WTC11 (cell line): Measurements from ENCODE around the gene GDPD4. TPM values are rescaled to one million over a fixed set of nuclear protein-coding genes. Genes with fewer than 3 reads are reported as not detected.

ENCODE experiments used
- ATAC-seq: fragments of 200-7000 bp; cut with Tn5 transposase; 2 replicates; pipeline ENCODE4 v1.10.0; 2021; ENCODE audit warnings: mild to moderate bottlenecking, moderate library complexity
- CTCF ChIA-PET: fragments of 300-600 bp; sonication (Branson Sonifier 250); formaldehyde crosslinking; loops from one replicate; lab custom pipeline; 2021; ENCODE audit warnings: antibody characterized with exemption; lab: Charles Lee
- POLR2A ChIA-PET: fragments of 350-600 bp; sonication (Branson Sonifier 250); formaldehyde crosslinking; loops from one replicate; lab custom pipeline; 2021; ENCODE audit warnings: antibody characterized with exemption; lab: Charles Lee
- DNase-seq: peaks from one replicate; pipeline ENCODE4 v3.0.0; 2021; ENCODE audit warnings: low spot score
- H3K27ac Mint-ChIP-seq: 2 replicates; pipeline ENCODE4 v1.8.0; 2021; ENCODE audit warnings: mixed read lengths
- H3K27me3 Mint-ChIP-seq: 2 replicates; pipeline ENCODE4 v1.8.0; 2021; ENCODE audit warnings: low read depth, mild to moderate bottlenecking, moderate library complexity, mixed read lengths
- H3K36me3 Mint-ChIP-seq: 2 replicates; pipeline ENCODE4 v1.8.0; 2021; ENCODE audit warnings: mixed read lengths
- H3K4me1 Mint-ChIP-seq: 2 replicates; pipeline ENCODE4 v1.8.0; 2022; ENCODE audit warnings: mixed read lengths
- H3K4me3 Mint-ChIP-seq: 2 replicates; pipeline ENCODE4 v1.8.0; 2021; ENCODE audit warnings: mild to moderate bottlenecking, moderate library complexity, mixed read lengths
- H3K9me3 Mint-ChIP-seq: 2 replicates; pipeline ENCODE4 v1.8.0; 2021; ENCODE audit warnings: mixed read lengths
- AFF4 ChIP-seq: sonication (generic); formaldehyde crosslinking; IDR thresholded peaks from 2 replicates; pipeline ENCODE4 v1.8.1; 2023; ENCODE audit warnings: mild to moderate bottlenecking, missing genetic modification reagents, borderline replicate concordance
- CREM ChIP-seq: sonication (generic); formaldehyde crosslinking; IDR thresholded peaks from 2 replicates; pipeline ENCODE4 v1.8.1; 2022; ENCODE audit warnings: mild to moderate bottlenecking, missing genetic modification reagents, moderate library complexity
- ELF4 ChIP-seq: sonication (generic); formaldehyde crosslinking; IDR thresholded peaks from 2 replicates; pipeline ENCODE4 v1.8.1; 2022; ENCODE audit warnings: low read depth, mild to moderate bottlenecking, moderate library complexity, missing genetic modification reagents
- FOXJ3 ChIP-seq: sonication (generic); formaldehyde crosslinking; IDR thresholded peaks from 2 replicates; pipeline ENCODE4 v1.9.0; 2021; ENCODE audit warnings: missing genetic modification reagents, mild to moderate bottlenecking, borderline replicate concordance
- FOXK1 ChIP-seq: sonication (generic); formaldehyde crosslinking; IDR thresholded peaks from 2 replicates; pipeline ENCODE4 v1.8.0; 2022; ENCODE audit warnings: mild to moderate bottlenecking, moderate library complexity, missing genetic modification reagents
- KAT7 ChIP-seq: sonication (generic); formaldehyde crosslinking; IDR thresholded peaks from 2 replicates; pipeline ENCODE4 v1.8.1; 2023; ENCODE audit warnings: missing genetic modification reagents, mild to moderate bottlenecking, borderline replicate concordance
- NFATC4 ChIP-seq: fragments of 250-450 bp; sonication (Bioruptor Pico); IDR thresholded peaks from 2 replicates; pipeline ENCODE4 v1.9.0; 2021; ENCODE audit warnings: mild to moderate bottlenecking
- NR3C1 ChIP-seq: sonication (generic); formaldehyde crosslinking; conservative IDR thresholded peaks from 2 replicates; pipeline ENCODE4 v1.8.1; 2023; ENCODE audit warnings: low read depth, mild to moderate bottlenecking, missing genetic modification reagents
- RELA ChIP-seq: sonication (generic); formaldehyde crosslinking; IDR thresholded peaks from 2 replicates; pipeline ENCODE4 v1.8.1; 2022; ENCODE audit warnings: missing genetic modification reagents, mild to moderate bottlenecking, borderline replicate concordance
- SMAD3 ChIP-seq: sonication (generic); formaldehyde crosslinking; IDR thresholded peaks from 2 replicates; pipeline ENCODE4 v1.8.0; 2022; ENCODE audit warnings: missing genetic modification reagents, mild to moderate bottlenecking, borderline replicate concordance
- SMAD4 ChIP-seq: sonication (generic); formaldehyde crosslinking; IDR thresholded peaks from 2 replicates; pipeline ENCODE4 v1.8.0; 2022; ENCODE audit warnings: mild to moderate bottlenecking, missing genetic modification reagents
- SP1 ChIP-seq: sonication (generic); formaldehyde crosslinking; conservative IDR thresholded peaks from 2 replicates; pipeline ENCODE4 v1.8.1; 2022; ENCODE audit warnings: missing genetic modification reagents
- STAT6 ChIP-seq: sonication (generic); formaldehyde crosslinking; conservative IDR thresholded peaks from 2 replicates; pipeline ENCODE4 v1.8.1; 2023; ENCODE audit warnings: mild to moderate bottlenecking, low read depth, missing genetic modification reagents, moderate library complexity
- TEAD1 ChIP-seq: sonication (generic); formaldehyde crosslinking; IDR thresholded peaks from 2 replicates; pipeline ENCODE4 v1.8.0; 2022; ENCODE audit warnings: mild to moderate bottlenecking, missing genetic modification reagents
- ZNF396 ChIP-seq: fragments of 250-450 bp; sonication (Bioruptor Pico); IDR thresholded peaks from 2 replicates; pipeline ENCODE4 v1.8.0; 2021; ENCODE audit warnings: mild to moderate bottlenecking, moderate library complexity, borderline replicate concordance
- ZNF425 ChIP-seq: fragments of 250-450 bp; sonication (Bioruptor Pico); conservative IDR thresholded peaks from 2 replicates; pipeline ENCODE4 v1.9.0; 2021; ENCODE audit warnings: mild to moderate bottlenecking
- total RNA-seq: library from RNA; stranded (reverse); gene quantifications from 3 replicates; pipeline ENCODE4 v1.2.3, GENCODE V29; 2021
- TF ChIP-seq, protein P1 (sequence below): fragments of 250-450 bp; sonication (Bioruptor Pico); IDR thresholded peaks from 2 replicates; pipeline ENCODE4 v1.9.0; 2021; ENCODE audit warnings: mild to moderate bottlenecking, borderline replicate concordance
- TF ChIP-seq, protein P2 (sequence below): sonication (generic); formaldehyde crosslinking; IDR thresholded peaks from 2 replicates; pipeline ENCODE4 v1.8.1; 2023; ENCODE audit warnings: mild to moderate bottlenecking, missing genetic modification reagents, moderate library complexity
- TF ChIP-seq, protein P3 (sequence below): sonication (generic); formaldehyde crosslinking; IDR thresholded peaks from 2 replicates; pipeline ENCODE4 v1.8.0; 2022; ENCODE audit warnings: mild to moderate bottlenecking, missing genetic modification reagents

Gene GDPD4
- total RNA-seq, 1 experiment from 2014 or later = not detected

- H3K27me3 Mint-ChIP-seq = no peaks in the 10 kb centered on the region
- H3K9me3 Mint-ChIP-seq = no peaks in the 10 kb centered on the region
- no peak overlapping the region for H3K27ac Mint-ChIP-seq
- ChIA-PET POLR2A (no interaction called here), CTCF (no interaction called here)
- H3K4me3 Mint-ChIP-seq = no peak overlapping the region
- H3K36me3 Mint-ChIP-seq = peaks cover 58% of the 10 kb centered on the region
- no peak for ATAC-seq
- TF ChIP-seq ZNF396 (CRISPR knock-in tag) (no peak), AFF4 (CRISPR knock-in tag) (no peak), NFATC4 (CRISPR knock-in tag) (no peak), FOXK1 (CRISPR knock-in tag) (no peak)
- DNase-seq = no peak
- no peaks in the 10 kb centered on the region for H3K4me1 Mint-ChIP-seq
These were observed 23.7 kb upstream of the GDPD4 start for GRCh38 chr11:77325159-77325558.

- Mint-ChIP-seq H3K36me3 (peaks cover 53% of the 10 kb centered on the region), H3K27me3 (no peaks in the 10 kb centered on the region), H3K4me3 (no peak overlapping the region), H3K27ac (no peak overlapping the region)
- CTCF ChIA-PET = no interaction called here
- ATAC-seq = no peak
- DNase-seq = no peak
- TF ChIP-seq SMAD4 (CRISPR knock-in tag) = no peak
- TF ChIP-seq KAT7 (CRISPR knock-in tag) = no peak
- TF ChIP-seq ZNF425 (CRISPR knock-in tag) = no peak
- TF ChIP-seq ELF4 (CRISPR knock-in tag) = no peak
- TF ChIP-seq, protein P1, sequence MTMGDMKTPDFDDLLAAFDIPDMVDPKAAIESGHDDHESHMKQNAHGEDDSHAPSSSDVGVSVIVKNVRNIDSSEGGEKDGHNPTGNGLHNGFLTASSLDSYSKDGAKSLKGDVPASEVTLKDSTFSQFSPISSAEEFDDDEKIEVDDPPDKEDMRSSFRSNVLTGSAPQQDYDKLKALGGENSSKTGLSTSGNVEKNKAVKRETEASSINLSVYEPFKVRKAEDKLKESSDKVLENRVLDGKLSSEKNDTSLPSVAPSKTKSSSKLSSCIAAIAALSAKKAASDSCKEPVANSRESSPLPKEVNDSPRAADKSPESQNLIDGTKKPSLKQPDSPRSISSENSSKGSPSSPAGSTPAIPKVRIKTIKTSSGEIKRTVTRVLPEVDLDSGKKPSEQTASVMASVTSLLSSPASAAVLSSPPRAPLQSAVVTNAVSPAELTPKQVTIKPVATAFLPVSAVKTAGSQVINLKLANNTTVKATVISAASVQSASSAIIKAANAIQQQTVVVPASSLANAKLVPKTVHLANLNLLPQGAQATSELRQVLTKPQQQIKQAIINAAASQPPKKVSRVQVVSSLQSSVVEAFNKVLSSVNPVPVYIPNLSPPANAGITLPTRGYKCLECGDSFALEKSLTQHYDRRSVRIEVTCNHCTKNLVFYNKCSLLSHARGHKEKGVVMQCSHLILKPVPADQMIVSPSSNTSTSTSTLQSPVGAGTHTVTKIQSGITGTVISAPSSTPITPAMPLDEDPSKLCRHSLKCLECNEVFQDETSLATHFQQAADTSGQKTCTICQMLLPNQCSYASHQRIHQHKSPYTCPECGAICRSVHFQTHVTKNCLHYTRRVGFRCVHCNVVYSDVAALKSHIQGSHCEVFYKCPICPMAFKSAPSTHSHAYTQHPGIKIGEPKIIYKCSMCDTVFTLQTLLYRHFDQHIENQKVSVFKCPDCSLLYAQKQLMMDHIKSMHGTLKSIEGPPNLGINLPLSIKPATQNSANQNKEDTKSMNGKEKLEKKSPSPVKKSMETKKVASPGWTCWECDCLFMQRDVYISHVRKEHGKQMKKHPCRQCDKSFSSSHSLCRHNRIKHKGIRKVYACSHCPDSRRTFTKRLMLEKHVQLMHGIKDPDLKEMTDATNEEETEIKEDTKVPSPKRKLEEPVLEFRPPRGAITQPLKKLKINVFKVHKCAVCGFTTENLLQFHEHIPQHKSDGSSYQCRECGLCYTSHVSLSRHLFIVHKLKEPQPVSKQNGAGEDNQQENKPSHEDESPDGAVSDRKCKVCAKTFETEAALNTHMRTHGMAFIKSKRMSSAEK (CRISPR knock-in tag) = no peak
- no peak for TF ChIP-seq SMAD3 (CRISPR knock-in tag)
- TF ChIP-seq, protein P2, sequence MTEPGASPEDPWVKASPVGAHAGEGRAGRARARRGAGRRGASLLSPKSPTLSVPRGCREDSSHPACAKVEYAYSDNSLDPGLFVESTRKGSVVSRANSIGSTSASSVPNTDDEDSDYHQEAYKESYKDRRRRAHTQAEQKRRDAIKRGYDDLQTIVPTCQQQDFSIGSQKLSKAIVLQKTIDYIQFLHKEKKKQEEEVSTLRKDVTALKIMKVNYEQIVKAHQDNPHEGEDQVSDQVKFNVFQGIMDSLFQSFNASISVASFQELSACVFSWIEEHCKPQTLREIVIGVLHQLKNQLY (CRISPR knock-in tag) = no peak
- TF ChIP-seq CREM (CRISPR knock-in tag) = no peak
- TF ChIP-seq SP1 (CRISPR knock-in tag) = no peak
- TF ChIP-seq RELA = no peak
- no peak for TF ChIP-seq TEAD1
- no peak for TF ChIP-seq NR3C1 (CRISPR knock-in tag)
- TF ChIP-seq, protein P3, sequence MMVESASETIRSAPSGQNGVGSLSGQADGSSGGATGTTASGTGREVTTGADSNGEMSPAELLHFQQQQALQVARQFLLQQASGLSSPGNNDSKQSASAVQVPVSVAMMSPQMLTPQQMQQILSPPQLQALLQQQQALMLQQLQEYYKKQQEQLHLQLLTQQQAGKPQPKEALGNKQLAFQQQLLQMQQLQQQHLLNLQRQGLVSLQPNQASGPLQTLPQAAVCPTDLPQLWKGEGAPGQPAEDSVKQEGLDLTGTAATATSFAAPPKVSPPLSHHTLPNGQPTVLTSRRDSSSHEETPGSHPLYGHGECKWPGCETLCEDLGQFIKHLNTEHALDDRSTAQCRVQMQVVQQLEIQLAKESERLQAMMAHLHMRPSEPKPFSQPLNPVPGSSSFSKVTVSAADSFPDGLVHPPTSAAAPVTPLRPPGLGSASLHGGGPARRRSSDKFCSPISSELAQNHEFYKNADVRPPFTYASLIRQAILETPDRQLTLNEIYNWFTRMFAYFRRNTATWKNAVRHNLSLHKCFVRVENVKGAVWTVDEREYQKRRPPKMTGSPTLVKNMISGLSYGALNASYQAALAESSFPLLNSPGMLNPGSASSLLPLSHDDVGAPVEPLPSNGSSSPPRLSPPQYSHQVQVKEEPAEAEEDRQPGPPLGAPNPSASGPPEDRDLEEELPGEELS (CRISPR knock-in tag) = no peak
- TF ChIP-seq STAT6 (CRISPR knock-in tag) = no peak
- no peak for TF ChIP-seq FOXJ3
- TF ChIP-seq, all 79 proteins: peak for 0
- Mint-ChIP-seq H3K4me1 (no peaks in the 10 kb centered on the region), H3K9me3 (no peaks in the 10 kb centered on the region)
- POLR2A ChIA-PET = no interaction called here
These were observed 23.0 kb upstream of the GDPD4 start for GRCh38 chr11:77324508-77324907.
